Measurements from ENCODE around the gene XYLT1.
"Not testable (repeated sequence)": the region's sequence is repeated elsewhere in the genome, so short reads cannot be mapped to it uniquely, and the experiment has no call there.

XYLT1 gene

GRCh38 chr16:17493012-17493411, 22.3 kb upstream of the XYLT1 start:
- TF ChIP-seq, protein P1, sequence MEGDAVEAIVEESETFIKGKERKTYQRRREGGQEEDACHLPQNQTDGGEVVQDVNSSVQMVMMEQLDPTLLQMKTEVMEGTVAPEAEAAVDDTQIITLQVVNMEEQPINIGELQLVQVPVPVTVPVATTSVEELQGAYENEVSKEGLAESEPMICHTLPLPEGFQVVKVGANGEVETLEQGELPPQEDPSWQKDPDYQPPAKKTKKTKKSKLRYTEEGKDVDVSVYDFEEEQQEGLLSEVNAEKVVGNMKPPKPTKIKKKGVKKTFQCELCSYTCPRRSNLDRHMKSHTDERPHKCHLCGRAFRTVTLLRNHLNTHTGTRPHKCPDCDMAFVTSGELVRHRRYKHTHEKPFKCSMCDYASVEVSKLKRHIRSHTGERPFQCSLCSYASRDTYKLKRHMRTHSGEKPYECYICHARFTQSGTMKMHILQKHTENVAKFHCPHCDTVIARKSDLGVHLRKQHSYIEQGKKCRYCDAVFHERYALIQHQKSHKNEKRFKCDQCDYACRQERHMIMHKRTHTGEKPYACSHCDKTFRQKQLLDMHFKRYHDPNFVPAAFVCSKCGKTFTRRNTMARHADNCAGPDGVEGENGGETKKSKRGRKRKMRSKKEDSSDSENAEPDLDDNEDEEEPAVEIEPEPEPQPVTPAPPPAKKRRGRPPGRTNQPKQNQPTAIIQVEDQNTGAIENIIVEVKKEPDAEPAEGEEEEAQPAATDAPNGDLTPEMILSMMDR (IDR thresholded peaks at IDR 0.05): no peak
- DNase-seq: no peak
- H3K27me3 Mint-ChIP-seq (ENCODE audit: low read depth, poor library complexity): no peaks in the 10 kb centered on the region
- no peaks in the 10 kb centered on the region for H3K4me1 Mint-ChIP-seq
- no peaks in the 10 kb centered on the region for H3K36me3 Mint-ChIP-seq (ENCODE audit: low read depth)
- no peak overlapping the region for H3K4me3 Mint-ChIP-seq
- H3K27ac Mint-ChIP-seq: no peak overlapping the region
- no peaks in the 10 kb centered on the region for H3K9me3 Mint-ChIP-seq

DNA sequence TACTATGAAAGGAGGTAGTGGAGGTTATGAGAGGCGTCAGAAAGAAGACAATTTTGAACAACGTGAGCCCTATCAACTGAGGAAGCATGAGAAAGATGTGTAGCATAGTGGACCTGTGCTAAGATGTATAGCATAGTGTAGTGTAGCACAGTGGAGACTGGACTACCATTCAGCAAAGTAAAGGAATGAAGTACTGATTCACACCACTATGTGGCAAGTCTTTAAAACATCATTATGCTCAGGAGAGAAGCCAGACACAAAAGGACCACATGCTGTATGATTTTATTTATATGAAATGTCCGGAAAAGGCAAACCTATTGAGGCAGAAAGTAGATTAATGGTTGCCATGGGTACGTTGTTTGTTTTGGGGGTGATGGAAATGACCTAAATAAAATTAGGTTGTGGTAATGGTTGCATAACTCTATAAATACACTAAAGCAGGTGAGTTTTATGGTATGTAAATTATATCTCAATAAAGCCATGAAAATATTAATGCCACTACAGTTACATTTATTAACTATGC, 20.4 kb upstream of the XYLT1 start:
- Mint-ChIP-seq H3K27ac (no peak overlapping the region), H3K4me3 (no peak overlapping the region), H3K4me1 (no peaks in the 10 kb centered on the region), H3K9me3 (no peaks in the 10 kb centered on the region), H3K36me3 (ENCODE audit: low read depth) (no peaks in the 10 kb centered on the region), H3K27me3 (ENCODE audit: low read depth, poor library complexity) (no peaks in the 10 kb centered on the region)
- TF ChIP-seq, protein P1 (IDR thresholded peaks at IDR 0.05): no peak
- DNase-seq: no peak

DNA sequence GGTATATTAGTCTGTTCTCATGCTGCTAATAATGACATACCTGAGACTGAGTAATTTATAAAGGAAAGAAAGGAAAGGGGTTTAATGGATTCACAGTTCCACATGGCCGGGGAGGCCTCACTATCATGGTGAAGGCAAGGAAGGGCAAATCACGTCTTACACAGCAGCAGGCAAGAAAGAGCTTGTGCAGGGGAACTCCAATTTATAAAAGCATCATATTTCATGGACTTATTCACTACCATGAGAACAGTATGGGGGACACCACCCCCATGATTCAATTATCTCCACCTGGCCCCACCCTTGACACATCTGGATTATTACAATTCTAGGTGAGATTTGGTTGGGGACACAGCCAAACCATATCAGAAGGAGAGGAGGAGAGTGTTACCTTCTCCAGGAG, 17.7 kb upstream of the XYLT1 start:
- H3K9me3 Mint-ChIP-seq: no peaks in the 10 kb centered on the region
- DNase-seq: no peak
- H3K36me3 Mint-ChIP-seq (ENCODE audit: low read depth): no peaks in the 10 kb centered on the region
- H3K27ac Mint-ChIP-seq: no peak overlapping the region
- TF ChIP-seq, protein P1 (IDR thresholded peaks at IDR 0.05): no peak
- peaks cover 11% of the 10 kb centered on the region for H3K27me3 Mint-ChIP-seq (ENCODE audit: low read depth, poor library complexity)
- H3K4me3 Mint-ChIP-seq: no peak overlapping the region
- H3K4me1 Mint-ChIP-seq: peaks cover under 1% of the 10 kb centered on the region

DNA sequence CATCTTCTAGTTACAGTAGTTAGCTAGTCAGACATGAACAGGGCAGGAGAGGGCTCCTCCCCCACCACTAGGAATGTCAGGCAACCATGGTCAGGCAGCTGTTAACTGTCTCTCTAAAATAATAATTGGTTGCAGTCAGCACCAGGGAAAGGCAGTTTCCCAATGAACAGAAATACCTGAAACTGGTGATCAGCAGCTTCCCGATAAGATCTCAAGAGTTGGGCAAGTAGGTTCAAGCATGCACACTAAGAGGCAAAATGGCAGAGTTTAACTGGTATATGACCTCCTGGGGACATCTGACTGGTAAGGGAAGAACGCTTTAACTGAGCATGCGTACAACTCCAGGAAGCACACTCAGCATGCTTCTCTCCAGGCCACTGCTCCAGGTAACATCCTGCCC, 12.6 kb upstream of the XYLT1 start:
- no peak overlapping the region for H3K27ac Mint-ChIP-seq
- H3K27me3 Mint-ChIP-seq (ENCODE audit: low read depth, poor library complexity): peaks cover 35% of the 10 kb centered on the region
- H3K4me3 Mint-ChIP-seq: no peak overlapping the region
- TF ChIP-seq, protein P1 (IDR thresholded peaks at IDR 0.05): no peak
- H3K36me3 Mint-ChIP-seq (ENCODE audit: low read depth): no peaks in the 10 kb centered on the region
- no peak for DNase-seq
- H3K4me1 Mint-ChIP-seq: peaks cover 7% of the 10 kb centered on the region
- H3K9me3 Mint-ChIP-seq: peaks cover 13% of the 10 kb centered on the region

DNA sequence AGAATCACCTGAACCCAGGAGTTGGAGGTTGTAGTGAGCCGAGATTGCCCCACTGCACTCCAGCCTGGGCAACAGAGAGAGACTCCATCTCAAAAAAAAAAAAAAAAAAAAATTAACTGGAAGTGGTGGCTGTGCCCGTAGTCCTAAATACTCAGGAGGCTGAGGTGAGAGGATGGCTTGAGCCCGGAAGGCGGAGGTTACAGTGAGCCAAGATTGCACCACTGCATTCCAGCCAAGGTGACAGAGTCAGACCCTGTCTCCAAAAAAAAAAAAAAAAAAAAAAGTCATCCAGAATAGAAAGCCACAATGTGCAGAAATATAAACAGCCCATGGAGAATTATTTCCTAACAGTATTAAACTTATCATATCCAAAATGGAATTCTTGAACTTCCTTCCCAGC, 11.6 kb upstream of the XYLT1 start:
- peaks cover 35% of the 10 kb centered on the region for H3K27me3 Mint-ChIP-seq (ENCODE audit: low read depth, poor library complexity)
- H3K4me1 Mint-ChIP-seq; H3K36me3 Mint-ChIP-seq (ENCODE audit: low read depth); DNase-seq; H3K4me3 Mint-ChIP-seq; H3K27ac Mint-ChIP-seq: not testable (repeated sequence)
- peaks cover 13% of the 10 kb centered on the region for H3K9me3 Mint-ChIP-seq

- Mint-ChIP-seq H3K27ac (no peak overlapping the region), H3K36me3 (ENCODE audit: low read depth) (no peaks in the 10 kb centered on the region)
These were observed 11.0 kb upstream of the XYLT1 start for GRCh38 chr16:17481736-17482135.

GRCh38 chr16:17477260-17477545, 6.4 kb upstream of the XYLT1 start:
- H3K4me1 Mint-ChIP-seq: peaks cover 24% of the 10 kb centered on the region

More at GRCh38 chr16:17481736-17482135, 11.0 kb upstream of the XYLT1 start:
- peaks cover 35% of the 10 kb centered on the region for H3K27me3 Mint-ChIP-seq (ENCODE audit: low read depth, poor library complexity)
- no peak for DNase-seq
- H3K4me3 Mint-ChIP-seq: no peak overlapping the region
- H3K4me1 Mint-ChIP-seq: peaks cover 11% of the 10 kb centered on the region
- TF ChIP-seq, protein P1 (IDR thresholded peaks at IDR 0.05): no peak
- H3K9me3 Mint-ChIP-seq: peaks cover 13% of the 10 kb centered on the region

More at GRCh38 chr16:17477260-17477545, 6.4 kb upstream of the XYLT1 start:
- peaks cover 13% of the 10 kb centered on the region for H3K9me3 Mint-ChIP-seq
- H3K36me3 Mint-ChIP-seq (ENCODE audit: low read depth); H3K27ac Mint-ChIP-seq; DNase-seq; H3K4me3 Mint-ChIP-seq: not testable (repeated sequence)
- peaks cover 22% of the 10 kb centered on the region for H3K27me3 Mint-ChIP-seq (ENCODE audit: low read depth, poor library complexity)
